ENCODE results near the gene EIF2A.

GRCh38 chr3:150583028-150583427, 36.4 kb downstream of the EIF2A start:
- no peak for TF ChIP-seq CTCF (conservative IDR thresholded peaks at IDR 0.05)
- TF ChIP-seq EZH2 (IDR thresholded peaks at IDR 0.05; ENCODE audit: low read depth): no peak
